ENCODE results near the gene CRY1. TPM values are rescaled to one million over a fixed set of nuclear protein-coding genes. Genes with fewer than 3 reads are reported as not detected.

Gene CRY1
- 10 to 100 TPM; 31.1 to 32.2 TPM for total RNA-seq
- 10 to 100 TPM; 27.6 to 37.3 TPM for polyA plus RNA-seq

- Histone ChIP-seq H3K9me3 (ENCODE audit: control insufficient read depth in 1 of 2, low read length in 2 of 2) (no peaks in the 10 kb centered on the region), H3K4me3 (ENCODE audit: low read length in 2 of 2) (peak within 1 kb of the TSS; percentile 94 to 98), H3K36me3 (ENCODE audit: insufficient read depth, low read length) (no peaks in the 10 kb centered on the region), H3K27me3 (ENCODE audit: insufficient read depth, low read length) (no peaks in the 10 kb centered on the region), H3K4me1 (ENCODE audit: insufficient read depth, low read length) (peaks cover 26% of the 10 kb centered on the region), H3K27ac (ENCODE audit: low read depth, low read length) (peak within 1 kb of the TSS; percentile 99)
- no peak within 1 kb of the TSS for H3K27ac Mint-ChIP-seq
- peaks cover under 1 to 19% (median 11%) of the 10 kb centered on the region in 4 donors for H3K4me1 Mint-ChIP-seq
- intact Hi-C loops (cut with micrococcal nuclease) = loop anchor here (1.0 to 10.0 kb wide), 11 partner anchors 66 to 1421 kb away; partner anchors contain the start of genes CKAP4, FICD, PRDM4 and PWP1
- CTCF ChIA-PET (ENCODE audit: partially characterized antibody) = interaction anchor here (0.7 to 8.1 kb wide), 4 partner anchors 10 to 139 kb away, joined by 3 to 153 read pairs (median 4); partner anchors contain the start of gene TMEM263
- H3K36me3 Mint-ChIP-seq = peaks cover 3 to 7% of the 10 kb centered on the region in 2 donors
- peaks cover 0 to 4% of the 10 kb centered on the region in 2 donors for H3K27me3 Mint-ChIP-seq
- POLR2A ChIA-PET (ENCODE audit: partially characterized antibody) = interaction anchor here (0.6 to 3.4 kb wide), 14 partner anchors 12 to 1468 kb away, joined by 3 to 40 read pairs (median 3); partner anchors contain the start of genes SART3 and TMEM263
- DNase-seq = peak; percentile 92 to 97 (median 94)
- no peak within 1 kb of the TSS for H3K4me3 Mint-ChIP-seq
- H3K9me3 Mint-ChIP-seq = peaks cover 0 to 3% (median 0%) of the 10 kb centered on the region in 8 donors
These were observed at the start of gene CRY1 for GRCh38 chr12:107093417-107094182. Gene CRY1, minus strand, starts transcription at chr12:107093549. Its CDS starts 588 bp downstream, at chr12:107092961.

- Mint-ChIP-seq H3K27ac (no peak overlapping the region), H3K9me3 (no peaks in the 10 kb centered on the region), H3K36me3 (no peaks in the 10 kb centered on the region), H3K4me3 (no peak overlapping the region), H3K27me3 (peaks cover 0 to 3% of the 10 kb centered on the region in 2 donors), H3K4me1 (peaks cover 0 to 2% (median 0%) of the 10 kb centered on the region in 4 donors)
- no peaks in the 10 kb centered on the region for H3K27me3 ChIP-seq (ENCODE audit: insufficient read depth, low read length)
- H3K36me3 ChIP-seq (ENCODE audit: insufficient read depth, low read length) = no peaks in the 10 kb centered on the region
- no peaks in the 10 kb centered on the region for H3K4me1 ChIP-seq (ENCODE audit: insufficient read depth, low read length)
- H3K9me3 ChIP-seq (ENCODE audit: control insufficient read depth in 1 of 2, low read length in 2 of 2) = no peaks in the 10 kb centered on the region
- intact Hi-C loops (cut with micrococcal nuclease) = no loop called here
- H3K4me3 ChIP-seq (ENCODE audit: low read length in 2 of 2) = no peak overlapping the region
- DNase-seq = no peak
- ChIA-PET CTCF (ENCODE audit: partially characterized antibody) (no interaction called here), POLR2A (ENCODE audit: partially characterized antibody) (no interaction called here)
- H3K27ac ChIP-seq (ENCODE audit: low read depth, low read length) = no peak overlapping the region
These were observed 46.4 kb upstream of the CRY1 start for GRCh38 chr12:107139787-107140186.

- Mint-ChIP-seq H3K27ac (no peak overlapping the region), H3K36me3 (no peaks in the 10 kb centered on the region), H3K4me1 (peaks cover 0 to 6% (median 0%) of the 10 kb centered on the region in 4 donors), H3K27me3 (peaks cover 0 to 3% of the 10 kb centered on the region in 2 donors), H3K9me3 (no peaks in the 10 kb centered on the region), H3K4me3 (no peak overlapping the region)
- no peaks in the 10 kb centered on the region for H3K27me3 ChIP-seq (ENCODE audit: insufficient read depth, low read length)
- CTCF ChIA-PET (ENCODE audit: partially characterized antibody) = no interaction called here
- no peak overlapping the region for H3K27ac ChIP-seq (ENCODE audit: low read depth, low read length)
- intact Hi-C loops (cut with micrococcal nuclease) = no loop called here
- no peaks in the 10 kb centered on the region for H3K9me3 ChIP-seq (ENCODE audit: control insufficient read depth in 1 of 2, low read length in 2 of 2)
- POLR2A ChIA-PET (ENCODE audit: partially characterized antibody) = no interaction called here
- DNase-seq = no peak
- no peaks in the 10 kb centered on the region for H3K36me3 ChIP-seq (ENCODE audit: insufficient read depth, low read length)
- no peak overlapping the region for H3K4me3 ChIP-seq (ENCODE audit: low read length in 2 of 2)
- no peaks in the 10 kb centered on the region for H3K4me1 ChIP-seq (ENCODE audit: insufficient read depth, low read length)
These were observed 45.6 kb upstream of the CRY1 start for GRCh38 chr12:107138990-107139389.

GRCh38 chr12:107135177-107135576, 41.8 kb upstream of the CRY1 start:
- ChIA-PET CTCF (ENCODE audit: partially characterized antibody) (interaction anchor here (1.3 to 8.1 kb wide), 3 partner anchors 267 to 472 kb away, joined by 5 to 313 read pairs (median 5); no protein-coding TSS in a partner anchor), POLR2A (ENCODE audit: partially characterized antibody) (no interaction called here)
- intact Hi-C loops (cut with micrococcal nuclease) = no loop called here
- H3K27me3 ChIP-seq (ENCODE audit: insufficient read depth, low read length) = no peaks in the 10 kb centered on the region
- Mint-ChIP-seq H3K36me3 (no peaks in the 10 kb centered on the region), H3K4me3 (no peak overlapping the region), H3K4me1 (peaks cover 0 to 6% (median under 1%) of the 10 kb centered on the region in 4 donors), H3K27me3 (no peaks in the 10 kb centered on the region), H3K9me3 (no peaks in the 10 kb centered on the region), H3K27ac (no peak overlapping the region)
- H3K4me1 ChIP-seq (ENCODE audit: insufficient read depth, low read length) = no peaks in the 10 kb centered on the region
- no peak overlapping the region for H3K27ac ChIP-seq (ENCODE audit: low read depth, low read length)
- H3K4me3 ChIP-seq (ENCODE audit: low read length in 2 of 2) = no peak overlapping the region
- H3K9me3 ChIP-seq (ENCODE audit: control insufficient read depth in 1 of 2, low read length in 2 of 2) = no peaks in the 10 kb centered on the region
- DNase-seq = no peak
- no peaks in the 10 kb centered on the region for H3K36me3 ChIP-seq (ENCODE audit: insufficient read depth, low read length)

- intact Hi-C loops (cut with micrococcal nuclease) = loop anchor here (5.0 kb wide), 1 partner anchor 753 kb away; no protein-coding TSS in a partner anchor
- Mint-ChIP-seq H3K9me3 (no peaks in the 10 kb centered on the region), H3K27ac (no peak overlapping the region), H3K36me3 (no peaks in the 10 kb centered on the region), H3K27me3 (no peaks in the 10 kb centered on the region), H3K4me3 (no peak overlapping the region), H3K4me1 (peaks cover 0 to 6% (median under 1%) of the 10 kb centered on the region in 4 donors)
- Histone ChIP-seq H3K36me3 (ENCODE audit: insufficient read depth, low read length) (no peaks in the 10 kb centered on the region), H3K4me1 (ENCODE audit: insufficient read depth, low read length) (no peaks in the 10 kb centered on the region), H3K9me3 (ENCODE audit: control insufficient read depth in 1 of 2, low read length in 2 of 2) (no peaks in the 10 kb centered on the region), H3K27ac (ENCODE audit: low read depth, low read length) (no peak overlapping the region), H3K27me3 (ENCODE audit: insufficient read depth, low read length) (no peaks in the 10 kb centered on the region), H3K4me3 (ENCODE audit: low read length in 2 of 2) (no peak overlapping the region)
- DNase-seq = peak; percentile 28 to 66 (median 42)
- CTCF ChIA-PET (ENCODE audit: partially characterized antibody) = interaction anchor here (0.7 to 8.1 kb wide), 5 partner anchors 269 to 486 kb away, joined by 3 to 313 read pairs (median 5); no protein-coding TSS in a partner anchor
- POLR2A ChIA-PET (ENCODE audit: partially characterized antibody) = no interaction called here
These were observed 41.2 kb upstream of the CRY1 start for GRCh38 chr12:107134558-107134957.

GRCh38 chr12:107133462-107133861, 40.1 kb upstream of the CRY1 start:
- Mint-ChIP-seq H3K4me3 (no peak overlapping the region), H3K9me3 (no peaks in the 10 kb centered on the region), H3K27me3 (no peaks in the 10 kb centered on the region), H3K27ac (no peak overlapping the region), H3K4me1 (peaks cover 0 to 6% (median under 1%) of the 10 kb centered on the region in 4 donors), H3K36me3 (no peaks in the 10 kb centered on the region)
- POLR2A ChIA-PET (ENCODE audit: partially characterized antibody) = no interaction called here
- H3K9me3 ChIP-seq (ENCODE audit: control insufficient read depth in 1 of 2, low read length in 2 of 2) = no peaks in the 10 kb centered on the region
- CTCF ChIA-PET (ENCODE audit: partially characterized antibody) = interaction anchor here (0.9 to 8.1 kb wide), 4 partner anchors 185 to 487 kb away, joined by 3 to 313 read pairs (median 88); a partner anchor contains a TSS
- no peaks in the 10 kb centered on the region for H3K27me3 ChIP-seq (ENCODE audit: insufficient read depth, low read length)
- no peak overlapping the region for H3K27ac ChIP-seq (ENCODE audit: low read depth, low read length)
- H3K4me1 ChIP-seq (ENCODE audit: insufficient read depth, low read length) = no peaks in the 10 kb centered on the region
- no peak for DNase-seq
- no peaks in the 10 kb centered on the region for H3K36me3 ChIP-seq (ENCODE audit: insufficient read depth, low read length)
- H3K4me3 ChIP-seq (ENCODE audit: low read length in 2 of 2) = no peak overlapping the region
- intact Hi-C loops (cut with micrococcal nuclease) = loop anchor here (5.0 kb wide), 1 partner anchor 754 kb away; no protein-coding TSS in a partner anchor
